Measurements from ENCODE around the gene C22orf31.
"Not testable (repeated sequence)": the region's sequence is repeated elsewhere in the genome, so short reads cannot be mapped to it uniquely, and the experiment has no call there.

The C22orf31 gene

DNA sequence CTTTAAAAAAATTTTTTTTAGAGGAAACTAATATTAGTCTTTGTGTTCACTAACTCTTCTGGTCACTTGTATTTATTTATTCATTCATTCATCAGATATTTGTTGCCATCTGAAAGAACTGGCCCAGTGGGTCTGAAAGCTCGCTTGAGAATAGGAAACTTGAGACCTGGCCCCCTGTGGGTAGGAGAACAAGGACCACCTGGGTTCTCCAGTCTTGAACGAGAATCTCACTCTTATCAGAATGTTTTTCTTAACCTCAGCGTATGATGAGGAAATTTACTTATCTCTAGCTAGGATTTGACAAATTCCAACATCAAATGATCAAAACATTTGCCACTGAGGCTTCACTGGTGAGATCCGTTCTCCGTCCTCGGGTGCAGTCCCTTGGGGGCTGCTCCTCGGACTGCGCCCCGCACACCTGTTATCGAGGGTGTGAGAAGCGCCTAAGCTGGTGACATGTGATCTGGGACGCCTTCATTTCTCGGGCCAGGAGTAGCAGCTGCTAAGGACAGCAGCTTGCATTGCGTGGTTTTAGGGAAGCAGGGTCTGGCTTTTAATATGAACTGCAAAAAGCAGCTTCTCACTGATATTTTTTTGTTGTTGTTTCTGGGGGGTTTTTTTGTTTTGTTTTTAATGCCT is 6.3 kb downstream of the C22orf31 start:
- DNase-seq (ENCODE audit: low read depth, low spot score): no peak

DNA sequence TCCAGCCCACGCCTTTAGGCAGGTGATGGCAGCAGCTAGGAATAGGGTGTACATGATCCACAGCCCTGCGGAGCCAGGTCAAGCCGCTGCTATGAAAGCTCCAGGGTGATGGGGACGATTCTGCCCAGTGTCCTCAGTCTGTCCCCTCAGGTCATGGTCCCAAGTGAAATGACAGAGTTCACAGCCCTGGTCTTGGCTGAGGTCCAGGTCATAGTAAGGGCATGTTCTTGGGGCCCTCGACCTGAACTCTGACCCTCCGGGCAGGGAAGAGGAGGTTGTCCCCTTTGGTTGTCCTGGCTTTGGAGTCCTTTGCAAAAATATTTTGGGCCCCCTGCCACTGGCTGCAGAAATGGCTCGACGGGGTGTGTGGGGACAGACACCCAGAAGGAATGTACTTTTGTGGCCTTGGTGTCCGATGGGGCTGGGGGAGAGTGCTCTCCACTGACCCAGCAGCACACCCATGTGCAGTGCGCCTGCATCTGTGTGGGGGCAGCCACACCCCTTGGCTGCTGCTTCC is 7.3 kb downstream of the C22orf31 start:
- no peak for DNase-seq (ENCODE audit: low read depth, low spot score)

DNA sequence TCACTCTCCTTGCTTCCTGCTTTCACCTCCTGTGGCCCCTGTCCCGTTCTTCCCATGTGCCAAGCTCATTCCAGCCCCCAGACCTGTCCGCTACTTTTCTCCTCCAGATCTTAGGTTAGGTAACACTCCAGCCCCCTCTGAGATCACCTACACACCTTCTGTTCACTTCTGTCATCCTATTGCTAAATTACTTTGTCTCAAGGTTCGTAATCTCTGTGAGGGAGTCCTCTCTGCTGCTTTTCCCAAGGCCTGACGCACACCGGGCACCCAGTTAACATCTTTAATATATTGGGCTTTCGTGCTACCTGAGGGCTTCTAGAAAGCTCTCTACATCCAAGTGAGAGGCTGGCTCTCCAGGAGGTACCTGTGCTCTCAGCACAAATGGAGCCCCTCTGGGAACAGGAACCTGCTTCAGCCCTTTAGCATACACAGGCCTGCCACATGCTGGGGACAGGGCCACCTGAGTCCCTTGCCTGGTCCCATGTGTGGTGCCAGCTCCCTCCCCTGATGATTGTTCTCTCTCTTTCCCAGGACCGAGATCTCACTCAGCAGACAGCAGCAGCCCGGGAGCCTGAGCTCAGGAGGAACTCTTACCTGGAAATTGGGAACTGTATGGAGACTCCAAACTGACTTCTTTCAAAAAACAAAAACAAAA is 8.5 kb downstream of the C22orf31 start:
- no peak for DNase-seq (ENCODE audit: low read depth, low spot score)

DNA sequence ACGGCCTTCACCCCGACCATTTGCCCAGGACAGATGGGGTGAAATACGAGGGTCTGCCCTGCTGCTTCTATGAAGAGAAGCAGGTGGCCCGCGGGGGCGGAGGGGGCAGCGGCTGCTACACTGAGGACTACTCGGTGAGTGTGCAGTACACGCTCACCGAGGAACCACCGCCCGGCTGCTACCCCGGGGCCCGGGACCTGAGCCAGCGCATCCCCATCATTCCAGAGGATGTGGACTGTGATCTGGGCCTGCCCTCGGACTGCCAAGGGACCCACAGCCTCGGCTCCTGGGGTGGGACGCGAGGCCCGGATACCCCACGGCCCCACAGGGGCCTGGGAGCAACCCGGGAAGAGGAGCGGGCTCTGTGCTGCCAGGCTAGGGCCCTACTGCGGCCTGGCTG is 11.2 kb downstream of the C22orf31 start:
- no peak for DNase-seq (ENCODE audit: low read depth, low spot score)

DNA sequence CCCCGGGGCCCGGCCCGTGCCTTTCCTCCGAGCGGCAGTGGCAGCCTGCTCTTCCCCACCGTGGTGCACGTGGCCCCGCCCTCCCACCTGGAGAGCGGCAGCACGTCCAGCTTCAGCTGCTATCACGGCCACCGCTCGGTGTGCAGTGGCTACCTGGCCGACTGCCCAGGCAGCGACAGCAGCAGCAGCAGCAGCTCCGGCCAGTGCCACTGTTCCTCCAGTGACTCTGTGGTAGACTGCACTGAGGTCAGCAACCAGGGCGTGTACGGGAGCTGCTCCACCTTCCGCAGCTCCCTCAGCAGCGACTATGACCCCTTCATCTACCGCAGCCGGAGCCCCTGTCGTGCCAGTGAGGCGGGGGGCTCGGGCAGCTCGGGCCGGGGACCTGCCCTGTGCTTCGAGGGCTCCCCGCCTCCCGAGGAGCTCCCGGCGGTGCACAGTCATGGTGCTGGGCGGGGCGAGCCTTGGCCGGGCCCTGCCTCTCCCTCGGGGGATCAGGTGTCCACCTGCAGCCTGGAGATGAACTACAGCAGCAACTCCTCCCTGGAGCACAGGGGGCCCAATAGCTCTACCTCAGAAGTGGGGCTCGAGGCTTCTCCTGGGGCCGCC is 11.9 kb downstream of the C22orf31 start:
- no peak for DNase-seq (ENCODE audit: low read depth, low spot score)

DNA sequence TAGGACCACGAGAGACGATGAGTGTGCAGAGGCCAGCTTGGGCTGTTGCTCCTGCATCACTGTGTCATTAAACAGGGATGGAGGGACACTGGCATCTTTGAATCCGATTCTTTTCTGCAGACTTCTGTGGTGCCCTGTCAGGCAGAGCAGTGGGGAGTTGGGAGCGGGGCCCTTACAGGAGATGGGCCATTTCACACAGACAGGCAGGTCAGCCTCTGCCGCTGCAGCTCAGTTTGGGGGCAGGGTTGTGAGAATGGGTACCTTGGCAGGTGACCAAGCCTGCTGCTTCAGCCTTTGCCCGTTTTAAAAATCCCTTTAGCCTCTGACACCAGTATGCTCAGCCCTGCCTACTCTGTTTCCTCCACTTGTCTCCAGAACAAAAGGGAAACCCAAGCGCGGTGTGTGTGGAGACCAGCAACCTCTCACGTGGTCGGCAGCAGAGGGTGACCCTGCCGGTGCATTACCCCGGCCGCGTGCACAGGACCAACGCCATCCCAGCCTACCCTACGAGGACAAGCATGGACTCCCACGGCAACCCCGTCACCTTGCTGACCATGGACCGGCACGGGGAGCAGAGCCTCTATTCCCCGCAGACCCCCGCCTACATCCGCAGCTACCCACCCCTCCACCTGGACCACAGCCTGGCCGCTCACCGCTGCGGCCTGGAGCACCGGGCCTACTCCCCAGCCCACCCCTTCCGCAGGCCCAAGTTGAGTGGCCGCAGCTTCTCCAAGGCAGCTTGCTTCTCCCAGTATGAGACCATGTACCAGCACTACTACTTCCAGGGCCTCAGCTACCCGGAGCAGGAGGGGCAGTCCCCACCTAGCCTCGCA is 12.6 kb downstream of the C22orf31 start:
- no peak for DNase-seq (ENCODE audit: low read depth, low spot score)

DNA sequence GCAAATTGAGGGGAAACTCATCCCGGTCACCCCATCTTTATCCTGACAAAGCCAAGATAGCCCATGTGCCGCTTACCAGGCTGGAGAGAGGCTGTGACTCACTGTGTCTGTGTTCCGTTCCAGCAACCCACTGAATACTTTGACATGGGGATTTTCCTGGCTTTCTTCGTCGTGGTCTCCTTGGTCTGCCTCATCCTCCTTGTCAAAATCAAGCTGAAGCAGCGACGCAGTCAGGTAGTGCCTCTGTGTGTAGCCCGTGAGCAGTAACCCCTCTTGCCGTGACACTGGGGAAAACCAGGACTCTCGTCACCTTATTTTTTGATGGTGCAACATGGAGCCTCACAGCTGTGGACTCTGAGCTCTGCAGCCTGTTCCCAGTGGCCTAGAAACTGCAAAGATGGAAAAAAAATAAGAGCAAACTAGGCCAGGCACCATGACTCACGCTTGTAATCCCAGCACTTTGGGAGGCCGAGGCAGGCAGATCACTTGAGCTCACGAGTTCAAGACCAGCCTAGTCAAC is 16.9 kb downstream of the C22orf31 start:
- DNase-seq (ENCODE audit: low read depth, low spot score): no peak

DNA sequence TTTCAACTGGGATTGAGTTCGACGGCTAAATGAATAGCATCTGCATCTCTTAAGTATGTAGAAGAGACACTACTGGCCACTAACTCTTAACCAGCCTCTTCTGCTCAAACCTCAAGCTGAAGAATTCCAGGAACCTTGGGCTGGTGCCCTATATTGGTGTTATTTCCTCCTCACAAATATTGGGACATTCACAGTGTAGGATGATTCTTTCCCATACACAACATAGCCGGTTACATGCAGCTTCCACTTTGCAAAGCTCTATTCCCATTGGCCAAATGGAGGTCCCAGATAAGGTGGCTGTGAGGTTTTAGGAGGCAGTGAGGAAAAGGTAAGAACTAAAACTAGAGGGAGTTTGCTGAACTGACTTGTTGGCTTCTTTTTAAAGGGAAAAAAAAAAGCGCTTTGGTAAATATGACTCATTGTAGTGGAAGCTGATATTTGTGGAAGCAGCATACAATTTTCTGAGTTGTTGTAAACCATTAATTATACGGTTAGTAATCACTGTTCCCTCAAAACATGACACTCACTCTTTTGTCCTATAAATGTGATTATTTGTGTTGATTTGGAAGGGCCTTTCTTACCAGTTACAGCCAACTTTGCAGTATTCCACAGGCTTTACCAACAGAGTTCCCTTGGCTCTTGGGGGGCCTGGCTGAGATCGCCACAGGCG is 17.6 kb downstream of the C22orf31 start:
- no peak for DNase-seq (ENCODE audit: low read depth, low spot score)

DNA sequence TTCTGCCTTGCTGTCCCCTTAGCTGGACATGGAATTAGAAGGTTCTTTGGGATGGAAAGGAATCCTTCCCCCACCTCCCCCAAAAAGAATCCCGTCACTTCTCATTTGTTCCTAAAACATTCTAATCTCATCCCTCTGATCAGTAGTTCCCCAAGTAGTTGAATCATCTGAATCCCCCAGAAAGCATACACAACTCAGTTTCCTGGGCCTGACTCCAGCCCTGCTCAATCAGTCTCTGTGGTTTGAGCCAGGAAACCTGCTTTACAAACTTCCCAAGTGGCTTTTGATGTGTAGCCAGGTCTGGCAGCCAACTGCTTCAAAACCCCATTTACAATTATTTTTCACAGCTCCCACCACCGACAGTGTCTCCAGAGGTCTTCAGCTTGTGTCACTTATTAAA is 20.2 kb downstream of the C22orf31 start:
- DNase-seq (ENCODE audit: low read depth, low spot score): no peak

DNA sequence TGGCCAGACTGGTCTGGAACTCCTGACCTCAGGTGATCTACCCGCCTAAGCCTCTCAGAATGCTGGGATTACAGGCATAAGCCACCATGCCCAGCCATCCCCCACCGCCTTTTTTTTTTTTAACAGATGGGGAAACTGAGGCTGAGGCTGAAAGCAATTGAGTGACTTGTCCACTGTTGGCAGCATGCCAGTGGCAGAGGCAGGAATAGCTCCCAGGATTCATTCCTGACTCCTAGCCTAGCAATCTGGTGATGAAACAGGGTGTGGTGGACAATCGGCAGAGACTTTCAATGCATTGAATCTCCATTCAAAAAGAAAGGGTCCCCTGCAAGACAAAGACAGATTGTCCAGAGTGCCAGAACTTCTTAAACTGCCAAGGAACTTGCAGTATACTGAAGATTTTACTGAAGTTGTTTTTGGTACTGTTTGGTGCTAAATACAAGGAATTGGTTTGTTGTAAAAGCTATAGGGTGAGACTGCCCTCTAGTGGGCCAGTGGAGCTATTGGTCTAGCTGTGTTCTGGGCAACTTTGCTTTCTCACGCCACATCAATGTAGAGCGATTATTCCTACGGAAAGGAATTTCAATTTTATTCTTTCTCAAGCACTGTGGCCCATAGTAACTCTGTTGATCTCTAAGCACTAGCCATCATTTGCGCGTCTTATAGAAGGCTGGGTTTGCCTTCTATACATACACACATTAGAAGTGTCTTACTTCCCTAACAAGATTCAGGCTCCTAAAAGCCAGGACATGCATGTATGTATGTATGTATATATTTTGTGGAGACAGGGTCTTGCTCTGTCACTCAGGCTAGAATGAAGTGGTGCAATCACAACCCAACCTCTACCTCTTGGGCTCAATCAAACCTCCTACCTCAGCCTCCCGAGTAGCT is 21.0 kb downstream of the C22orf31 start:
- DNase-seq (ENCODE audit: low read depth, low spot score): peak; percentile 83

DNA sequence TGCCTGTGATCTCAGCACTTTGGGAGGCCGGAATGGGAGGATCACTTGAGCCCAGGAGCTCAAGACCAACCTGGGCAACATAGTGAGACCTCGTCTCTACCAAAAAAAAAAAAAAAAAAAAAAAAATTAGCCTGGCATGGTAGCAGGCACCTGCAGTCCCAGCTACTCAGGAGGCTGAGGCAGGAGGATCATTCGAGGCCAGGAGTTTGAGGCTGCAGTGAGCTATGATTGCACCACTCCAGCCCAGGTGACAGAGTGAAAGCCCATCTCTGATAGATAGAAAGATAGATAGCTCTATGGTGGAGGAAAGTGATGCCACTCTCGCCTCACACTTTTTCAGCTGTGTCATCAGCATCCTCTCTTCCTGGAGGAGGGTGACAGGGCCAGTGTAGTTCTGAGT is 21.9 kb downstream of the C22orf31 start:
- not testable (repeated sequence) for DNase-seq (ENCODE audit: low read depth, low spot score)

DNA sequence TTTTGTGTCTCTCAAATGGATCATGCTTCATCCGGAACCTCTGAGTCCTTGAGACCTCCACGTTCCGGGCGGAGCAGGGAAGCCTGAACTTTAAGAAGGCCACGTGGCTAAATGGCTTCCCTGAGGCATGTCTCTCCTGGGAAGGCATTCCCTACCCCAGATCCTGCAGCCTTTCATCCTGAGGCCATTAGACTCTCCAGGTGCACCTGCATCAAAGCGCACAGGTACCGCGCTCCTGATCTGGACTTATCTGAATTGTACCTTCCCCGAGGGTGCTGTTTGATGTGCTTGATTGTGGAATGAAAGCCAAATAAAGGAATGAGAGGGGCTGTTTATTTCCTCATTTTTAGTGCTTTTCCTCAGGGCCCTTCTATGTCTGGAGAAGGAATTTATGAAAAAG is 22.5 kb downstream of the C22orf31 start:
- DNase-seq (ENCODE audit: low read depth, low spot score): peak; percentile 85

DNA sequence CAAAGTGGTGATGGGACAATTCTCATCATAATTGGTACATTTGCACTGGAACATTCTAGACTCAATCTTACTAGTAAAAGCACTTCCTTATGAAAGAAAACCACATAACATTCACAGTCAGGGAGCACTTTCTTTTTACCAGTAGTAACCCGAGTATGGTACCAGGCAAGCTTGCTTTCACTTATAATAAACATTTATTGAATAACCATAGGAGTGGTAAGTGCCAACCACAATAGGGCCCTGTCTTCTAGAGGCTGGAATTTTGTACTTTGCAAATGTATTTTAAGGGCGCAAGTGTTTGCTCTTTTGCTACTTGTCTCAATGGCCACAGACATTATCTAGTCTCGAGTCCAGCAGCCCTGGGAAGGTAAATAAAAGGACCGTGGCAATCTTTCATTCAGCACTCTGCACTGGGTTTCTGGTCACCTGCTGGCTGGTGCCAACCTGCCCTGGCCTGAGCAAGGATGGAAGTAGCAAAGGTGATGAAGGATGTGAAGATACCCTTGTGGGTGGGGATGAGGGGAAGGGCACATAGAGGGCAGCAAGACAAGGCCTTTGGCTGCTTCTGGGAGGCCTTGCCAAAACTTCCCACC is 24.2 kb downstream of the C22orf31 start:
- DNase-seq (ENCODE audit: low read depth, low spot score): no peak

DNA sequence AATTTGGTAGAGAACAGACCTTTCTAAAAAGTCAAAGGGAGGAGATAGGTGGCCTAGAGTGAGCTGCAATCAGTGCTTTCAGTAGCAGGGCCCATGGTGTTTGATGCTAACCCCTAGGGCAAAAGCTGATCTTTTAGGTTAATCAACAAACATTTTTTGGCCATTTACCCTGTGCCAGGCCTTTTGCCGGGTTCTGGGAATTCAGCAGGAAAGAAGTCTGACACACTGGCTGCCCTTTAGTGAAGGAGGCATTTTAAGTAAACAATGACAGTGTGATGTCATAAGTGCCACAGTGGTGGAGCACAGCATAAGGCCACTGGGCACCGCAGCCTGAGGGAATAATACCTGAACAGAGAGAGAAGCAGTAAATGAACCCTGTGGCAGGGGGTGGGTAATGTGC is 29.0 kb downstream of the C22orf31 start:
- no peak for DNase-seq (ENCODE audit: low read depth, low spot score)

DNA sequence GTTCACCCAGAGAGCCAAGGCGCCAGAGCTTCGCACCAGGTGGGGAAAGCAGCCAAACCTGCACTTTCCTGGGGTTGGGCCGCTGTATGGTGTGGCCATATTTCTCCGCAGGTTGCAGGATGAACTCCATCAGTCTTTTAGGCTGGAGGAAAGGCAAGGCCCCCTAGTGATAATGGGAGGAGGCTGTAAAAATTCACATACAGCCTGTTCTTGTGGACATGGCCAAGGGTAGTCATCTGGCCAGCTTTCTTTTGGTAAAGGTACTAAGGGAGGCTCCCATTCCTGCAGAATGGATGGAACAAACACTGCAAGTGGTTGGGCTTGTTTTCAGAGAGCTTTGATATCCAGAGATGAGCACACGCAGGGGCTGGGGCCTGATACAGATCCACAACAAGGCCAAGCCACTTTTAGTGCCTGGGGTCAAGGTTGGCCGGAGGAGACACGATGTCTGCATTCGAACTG is 29.6 kb downstream of the C22orf31 start:
- DNase-seq (ENCODE audit: low read depth, low spot score): peak; percentile 93

DNA sequence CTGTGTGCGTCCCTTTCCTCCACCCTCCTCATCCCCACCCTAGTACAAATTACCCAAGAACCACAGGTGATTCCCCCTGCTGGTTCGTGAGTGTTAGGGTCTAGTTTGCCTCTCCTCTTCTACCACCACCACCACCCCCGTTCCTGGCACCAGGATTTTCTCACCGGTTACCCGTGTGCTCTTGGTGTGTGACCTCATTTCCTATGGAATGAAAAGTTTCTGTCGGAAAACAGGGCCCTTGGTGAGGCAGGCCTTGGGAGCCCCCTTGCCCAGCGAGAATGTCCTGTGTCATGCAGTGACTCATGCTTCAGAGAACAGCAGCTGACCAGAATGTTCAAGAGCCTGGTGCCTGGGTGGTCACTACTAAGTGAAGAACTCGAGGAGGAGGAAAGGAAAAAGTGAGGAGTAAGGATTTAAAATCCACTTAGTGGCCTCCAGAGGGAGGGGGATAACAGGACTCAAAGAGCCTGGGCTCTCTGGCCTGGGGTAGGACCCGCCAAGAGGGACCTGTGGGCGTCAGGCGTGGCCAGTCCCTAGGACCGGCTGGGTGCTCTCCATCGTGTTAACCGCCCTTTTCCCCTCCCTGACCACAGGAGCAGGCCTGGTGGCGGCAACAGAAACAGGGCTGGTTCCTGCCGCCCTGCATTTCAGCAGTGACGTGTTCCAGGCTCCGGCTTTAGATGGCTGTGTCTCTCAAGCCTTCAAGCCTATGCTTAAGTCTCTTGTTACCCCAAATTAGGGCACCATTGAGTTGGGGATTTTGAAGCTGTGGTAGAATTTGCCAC is 30.2 kb downstream of the C22orf31 start:
- peak; percentile 90 for DNase-seq (ENCODE audit: low read depth, low spot score)

DNA sequence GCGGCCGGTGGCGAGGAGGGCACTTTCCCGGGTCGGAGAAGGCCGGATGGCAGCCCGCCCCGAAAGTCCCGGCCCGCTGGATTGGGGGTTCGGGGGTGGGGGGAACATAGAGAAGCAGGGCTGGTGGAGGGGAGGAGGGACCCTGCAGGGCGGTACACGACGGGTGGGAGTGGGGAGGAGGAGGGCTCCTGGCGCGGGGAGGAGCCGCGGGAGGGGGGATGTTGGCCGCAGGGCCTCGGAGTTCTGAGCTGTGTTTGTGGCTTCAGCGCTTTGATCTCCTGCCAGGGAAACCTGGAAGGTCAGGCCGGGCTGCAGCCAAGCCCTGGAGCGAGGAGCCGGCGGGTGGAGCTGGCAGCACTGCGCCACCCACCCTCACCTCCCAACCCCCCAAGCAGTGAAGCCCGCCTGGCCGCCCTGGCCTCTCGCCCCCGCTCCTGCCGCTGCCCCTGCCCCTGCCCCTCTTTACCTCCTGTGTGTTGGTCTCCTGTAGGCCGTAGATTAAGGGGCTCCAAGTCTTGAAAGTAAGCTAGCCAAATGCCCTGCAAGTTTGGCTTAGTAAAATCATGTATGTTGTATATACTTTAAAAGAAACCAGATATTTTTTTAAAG is 30.9 kb downstream of the C22orf31 start:
- peak; percentile 89 for DNase-seq (ENCODE audit: low read depth, low spot score)

DNA sequence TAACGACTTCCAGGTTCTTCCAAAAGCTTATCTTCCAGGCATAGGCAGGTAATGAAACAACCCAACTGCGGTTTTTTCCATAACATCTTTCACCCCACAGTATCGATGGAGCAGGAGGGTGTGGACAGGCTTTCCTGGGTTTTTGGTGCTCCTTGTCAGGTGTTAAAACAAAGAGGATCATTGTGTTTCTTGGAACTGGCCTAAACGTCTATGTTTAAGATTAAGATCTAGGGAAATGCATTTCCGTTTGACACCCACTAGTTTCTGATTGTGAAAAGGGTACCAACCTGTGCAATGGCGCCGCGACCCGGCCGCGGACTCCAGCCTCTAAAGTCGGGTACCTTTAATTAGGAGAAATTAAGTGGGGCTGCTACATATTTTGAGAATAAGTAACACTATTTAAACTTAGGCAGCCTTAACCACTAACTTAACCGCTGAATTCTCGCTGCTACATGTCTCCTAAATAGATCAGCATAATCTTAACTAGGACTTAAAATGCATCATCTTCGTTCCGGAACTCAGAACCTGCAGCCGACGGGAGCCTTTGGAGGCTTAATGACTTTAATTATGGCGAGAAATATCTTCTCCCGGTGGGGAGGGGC is 31.5 kb downstream of the C22orf31 start:
- peak; percentile 62 for DNase-seq (ENCODE audit: low read depth, low spot score)

Data from ELF-1 (cell line).